HG03558 (cell line): ENCODE data around the gene DTYMK.

Source experiments
- ATAC-seq: cut with Tn5 transposase; IDR thresholded peaks from one replicate; pipeline ENCODE4 v1.9.1; 2021; ENCODE audit warnings: moderate number of reproducible peaks; ENCODE audit not compliant: unreplicated experiment; ENCODE audit errors: extremely low read depth

The DTYMK gene

GRCh38 chr2:241652722-241653121 is 33.9 kb downstream of the DTYMK start:
- ATAC-seq, result no peak

GRCh38 chr2:241652142-241652541 is 34.5 kb downstream of the DTYMK start:
- ATAC-seq, result no peak

GRCh38 chr2:241649927-241650326 is 36.7 kb downstream of the DTYMK start:
- no peak for ATAC-seq

- ATAC-seq, result no peak
Measured at GRCh38 chr2:241649404-241649803, 37.2 kb downstream of the DTYMK start.

- ATAC-seq, result no peak
Measured at GRCh38 chr2:241648453-241648852, 38.2 kb downstream of the DTYMK start.

GRCh38 chr2:241645915-241646645 is 40.5 kb downstream of the DTYMK start:
- ATAC-seq, result no peak

GRCh38 chr2:241645056-241645914 is 41.3 kb downstream of the DTYMK start:
- no peak for ATAC-seq

GRCh38 chr2:241641631-241642030 is 45.0 kb downstream of the DTYMK start:
- no peak for ATAC-seq

GRCh38 chr2:241640165-241640795 is 46.3 kb downstream of the DTYMK start:
- no peak for ATAC-seq

- no peak for ATAC-seq
Measured at GRCh38 chr2:241639385-241639784, 47.2 kb downstream of the DTYMK start.

- no peak for ATAC-seq
Measured at GRCh38 chr2:241638940-241639339, 47.7 kb downstream of the DTYMK start.

- ATAC-seq, result peak; percentile 14
Measured at GRCh38 chr2:241637795-241638660, 48.6 kb downstream of the DTYMK start.

- ATAC-seq, result peak; percentile 45
Measured at GRCh38 chr2:241637018-241637794, 49.4 kb downstream of the DTYMK start, which contains the start of the genes ATG4B and THAP4. TSS of gene ATG4B (plus strand) at chr2:241637693. CDS start at chr2:241637715, 22 bp downstream. TSS of gene THAP4 (minus strand) at chr2:241637158. CDS start at chr2:241637017, 141 bp downstream.

- no peak for ATAC-seq
Measured at GRCh38 chr2:241636182-241637017, 50.2 kb downstream of the DTYMK start.

GRCh38 chr2:241635756-241636155 is 50.9 kb downstream of the DTYMK start:
- ATAC-seq, result no peak

- no peak for ATAC-seq
Measured at GRCh38 chr2:241633561-241633960, 53.1 kb downstream of the DTYMK start.

GRCh38 chr2:241632478-241633325 is 53.9 kb downstream of the DTYMK start:
- ATAC-seq, result no peak
